Fibroblast of lung (primary cell): ENCODE results near the gene NAA15. TPM values are rescaled to one million over a fixed set of nuclear protein-coding genes. Genes with fewer than 3 reads are reported as not detected.
A peak's percentile ranks its signal among the peaks of the same experiment; 100 is the strongest.

Experiments
- DNase-seq, 2 donors: peaks; one replicate each; pipeline versions ENCODE4 v3.0.0 to v3.0.0-alpha.2; 2010; ENCODE audit warnings: low read depth in 2 of 2
- H2AFZ ChIP-seq: 2 replicates; pipeline ENCODE4 v1.5.1; 2012; ENCODE audit warnings: low read length, control low read depth, inconsistent platforms
- H3K27ac ChIP-seq: 2 replicates; pipeline ENCODE4 v1.5.1; 2011; ENCODE audit warnings: low read length, control low read depth; ENCODE audit not compliant: insufficient read depth
- H3K27me3 ChIP-seq: 2 replicates; pipeline ENCODE4 v1.5.1; 2011; ENCODE audit warnings: mild to moderate bottlenecking, low read length; ENCODE audit not compliant: control insufficient read depth, insufficient read depth
- H3K36me3 ChIP-seq: 2 replicates; pipeline ENCODE4 v1.5.1; 2011; ENCODE audit warnings: low read length; ENCODE audit not compliant: control insufficient read depth, insufficient read depth
- H3K4me1 ChIP-seq: 2 replicates; pipeline ENCODE4 v1.5.1; 2011; ENCODE audit warnings: low read length; ENCODE audit not compliant: control insufficient read depth, insufficient read depth; ENCODE audit errors: extremely low read depth
- H3K4me2 ChIP-seq: 2 replicates; pipeline ENCODE4 v1.5.1; 2011; ENCODE audit warnings: low read length, control low read depth; ENCODE audit not compliant: insufficient read depth; ENCODE audit errors: extremely low read depth
- H3K4me3 ChIP-seq, 4 experiments: fragments of 200-600 bp in 1 of 4; sonication (generic) in 1 of 4; replicated peaks in 1 of 4; 2 replicates each; pipeline ENCODE4 v1.5.1; 2011 to 2016; ENCODE audit warnings: low read length in 4 of 4, low read depth in 3 of 4, mild to moderate bottlenecking in 3 of 4, control low read depth in 2 of 4, inconsistent platforms in 1 of 4, mixed read lengths in 1 of 4; ENCODE audit not compliant: insufficient read depth in 1 of 4; ENCODE audit errors: control extremely low read depth in 1 of 4
- H3K79me2 ChIP-seq: 2 replicates; pipeline ENCODE4 v1.5.1; 2012; ENCODE audit warnings: mild to moderate bottlenecking, low read length, inconsistent platforms; ENCODE audit not compliant: control insufficient read depth, insufficient read depth
- H3K9ac ChIP-seq: 2 replicates; pipeline ENCODE4 v1.5.1; 2011; ENCODE audit warnings: mild to moderate bottlenecking, low read length, control low read depth; ENCODE audit not compliant: insufficient read depth
- H3K9me3 ChIP-seq: 2 replicates; pipeline ENCODE4 v1.5.1; 2012; ENCODE audit warnings: low read depth, low read length; ENCODE audit not compliant: control insufficient read depth, insufficient read depth
- H4K20me1 ChIP-seq: 2 replicates; pipeline ENCODE4 v1.5.1; 2011; ENCODE audit warnings: low read length; ENCODE audit not compliant: control insufficient read depth, insufficient read depth; ENCODE audit errors: extremely low read depth
- EZH2 ChIP-seq: IDR thresholded peaks from 2 replicates; pipeline ENCODE4 v1.5.1; 2012; ENCODE audit warnings: low read length, control low read depth, mild to moderate bottlenecking; ENCODE audit errors: missing control alignments
- polyA plus RNA-seq, 2 donors: library from polyadenylated mRNA; depleted of rRNA in 1 of 2; stranded (reverse) in 1 of 2; unstranded in 1 of 2; fragments of >200 nt; gene quantifications; 2 replicates each; pipeline ENCODE4 v1.2.1, GENCODE V29; 2011 to 2012; ENCODE audit warnings: missing spikeins in 1 of 2
- total RNA-seq: library from RNA; depleted of rRNA; stranded (reverse); fragments of >200 nt; gene quantifications from 2 replicates; pipeline ENCODE4 v1.2.1, GENCODE V29; 2014
- TF ChIP-seq, protein P1 (sequence below), 2 donors: IDR thresholded peaks in 1 of 2; conservative IDR thresholded peaks in 1 of 2; 1 replicate in 1 of 2; 2 replicates in 1 of 2; pipeline ENCODE4 v1.5.1; 2011 to 2012; ENCODE audit warnings: low read length in 2 of 2, control low read depth in 1 of 2, inconsistent platforms in 1 of 2, low read depth in 1 of 2, mild to moderate bottlenecking in 1 of 2

NAA15 gene
- total and polyA plus RNA-seq, 2 donors (not counting 1 experiment from before 2014, with no cell fraction given), result 25.4 to 28.9 TPM

DNA sequence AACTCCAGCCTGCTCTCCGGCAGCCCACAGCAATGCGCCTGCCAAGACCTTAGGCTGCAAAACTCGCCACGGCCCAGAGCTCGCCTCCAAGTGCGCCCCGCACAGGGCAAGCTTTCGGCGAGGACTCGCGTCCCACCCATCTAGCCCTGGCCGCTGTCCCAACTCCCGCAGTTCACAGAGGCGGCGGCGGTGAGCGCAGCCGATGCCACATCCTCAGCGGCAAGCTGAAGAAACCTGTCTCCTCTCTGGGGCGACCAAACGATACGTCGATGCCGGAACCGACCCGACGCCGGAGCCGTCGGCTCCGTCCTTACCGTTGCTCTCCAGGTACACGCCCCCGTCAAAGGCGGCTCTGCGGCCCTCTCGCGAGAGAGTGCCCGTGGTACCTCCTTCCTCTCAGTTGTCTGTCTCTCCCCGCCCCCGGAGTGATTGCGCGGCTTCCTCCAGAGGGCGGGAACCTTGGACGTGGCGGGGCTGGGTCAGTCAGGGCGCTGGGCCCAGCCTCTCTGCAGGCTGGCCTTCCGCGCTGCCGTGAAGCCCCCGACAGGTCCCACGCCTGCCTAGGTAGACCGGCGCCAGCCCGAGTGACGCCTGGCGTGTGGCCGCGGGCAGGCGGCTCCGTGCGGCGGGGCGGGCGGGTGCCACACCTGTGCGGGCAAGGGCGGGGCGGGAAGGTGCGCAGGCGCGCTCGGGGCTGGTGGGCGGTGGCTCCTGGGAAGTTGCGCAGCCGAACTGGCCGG, 152.2 kb downstream of the NAA15 start:
- Histone ChIP-seq H2AFZ (peak overlapping the region; percentile 92), H3K79me2 (peaks cover 38% of the 10 kb centered on the region), H3K27ac (peak overlapping the region; percentile 91), H3K4me2 (peak overlapping the region; percentile 74), H3K36me3 (no peaks in the 10 kb centered on the region), H3K4me1 (peaks cover 10% of the 10 kb centered on the region), H4K20me1 (no peaks in the 10 kb centered on the region), H3K4me3 (peak overlapping the region; percentile 79 to 100 (median 94)), H3K9me3 (no peaks in the 10 kb centered on the region), H3K27me3 (no peaks in the 10 kb centered on the region), H3K9ac (peak overlapping the region; percentile 98)
- DNase-seq, result peak; percentile 97 to 98
- TF ChIP-seq, protein P1, sequence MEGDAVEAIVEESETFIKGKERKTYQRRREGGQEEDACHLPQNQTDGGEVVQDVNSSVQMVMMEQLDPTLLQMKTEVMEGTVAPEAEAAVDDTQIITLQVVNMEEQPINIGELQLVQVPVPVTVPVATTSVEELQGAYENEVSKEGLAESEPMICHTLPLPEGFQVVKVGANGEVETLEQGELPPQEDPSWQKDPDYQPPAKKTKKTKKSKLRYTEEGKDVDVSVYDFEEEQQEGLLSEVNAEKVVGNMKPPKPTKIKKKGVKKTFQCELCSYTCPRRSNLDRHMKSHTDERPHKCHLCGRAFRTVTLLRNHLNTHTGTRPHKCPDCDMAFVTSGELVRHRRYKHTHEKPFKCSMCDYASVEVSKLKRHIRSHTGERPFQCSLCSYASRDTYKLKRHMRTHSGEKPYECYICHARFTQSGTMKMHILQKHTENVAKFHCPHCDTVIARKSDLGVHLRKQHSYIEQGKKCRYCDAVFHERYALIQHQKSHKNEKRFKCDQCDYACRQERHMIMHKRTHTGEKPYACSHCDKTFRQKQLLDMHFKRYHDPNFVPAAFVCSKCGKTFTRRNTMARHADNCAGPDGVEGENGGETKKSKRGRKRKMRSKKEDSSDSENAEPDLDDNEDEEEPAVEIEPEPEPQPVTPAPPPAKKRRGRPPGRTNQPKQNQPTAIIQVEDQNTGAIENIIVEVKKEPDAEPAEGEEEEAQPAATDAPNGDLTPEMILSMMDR (conservative IDR thresholded peaks at IDR 0.05 in 1 of 2, IDR thresholded peaks at IDR 0.05 in 1 of 2; ENCODE audit: low read depth in 1 of 2, low read length in 2 of 2), result peak in 1 of 2 donors; percentile 1
- TF ChIP-seq EZH2, result no peak

GRCh38 chr4:139454111-139455045, 153.1 kb downstream of the NAA15 start, which contains the start of gene RAB33B:
RAB33B (plus strand) TSS chr4:139454121; CDS start chr4:139454196, 75 bp downstream.
- H3K4me1 ChIP-seq, result peaks cover 10% of the 10 kb centered on the region
- peak; percentile 89 to 90 for DNase-seq

More at GRCh38 chr4:139454111-139455045, 153.1 kb downstream of the NAA15 start, which contains the start of gene RAB33B:
- Histone ChIP-seq H4K20me1 (no peaks in the 10 kb centered on the region), H3K36me3 (no peaks in the 10 kb centered on the region), H3K79me2 (peaks cover 39% of the 10 kb centered on the region), H3K27me3 (no peaks in the 10 kb centered on the region), H3K27ac (peak within 1 kb of the TSS; percentile 91), H2AFZ (peak within 1 kb of the TSS; percentile 94), H3K4me2 (peak within 1 kb of the TSS; percentile 93), H3K4me3 (peak within 1 kb of the TSS; percentile 79 to 100 (median 94)), H3K9me3 (no peaks in the 10 kb centered on the region), H3K9ac (peak within 1 kb of the TSS; percentile 98)
- no peak for TF ChIP-seq EZH2
- TF ChIP-seq, protein P1 (conservative IDR thresholded peaks at IDR 0.05 in 1 of 2, IDR thresholded peaks at IDR 0.05 in 1 of 2; ENCODE audit: low read depth in 1 of 2, low read length in 2 of 2), result no peak
